Mammary epithelial cell (primary cell): ENCODE data around the gene NDUFS6.

Experiments used
- CTCF ChIP-seq, 2 donors: IDR thresholded peaks in 1 of 2; conservative IDR thresholded peaks in 1 of 2; 2 replicates each; pipeline ENCODE4 v1.5.1; 2011 to 2012; ENCODE audit warnings: inconsistent platforms in 2 of 2, low read length in 2 of 2, mild to moderate bottlenecking in 2 of 2, control low read depth in 1 of 2, low read depth in 1 of 2; ENCODE audit not compliant: insufficient read depth in 1 of 2; ENCODE audit errors: extremely low read depth in 1 of 2
- EZH2 ChIP-seq: IDR thresholded peaks from 2 replicates; pipeline ENCODE4 v1.6.1; 2012; ENCODE audit warnings: low read length, inconsistent platforms, borderline replicate concordance

GRCh38 chr5:1864896-1865440 is 63.8 kb downstream of the NDUFS6 start:
- TF ChIP-seq CTCF (conservative IDR thresholded peaks at IDR 0.05 in 1 of 2, IDR thresholded peaks at IDR 0.05 in 1 of 2; ENCODE audit: extremely low read depth in 1 of 2, insufficient read depth in 1 of 2, low read depth in 1 of 2, low read length in 2 of 2), result no peak
- no peak for TF ChIP-seq EZH2
